ENCODE measurements around the gene NOP14. TPM values are rescaled to one million over a fixed set of nuclear protein-coding genes. Genes with fewer than 3 reads are reported as not detected.
A peak's percentile ranks its signal among the peaks of the same experiment; 100 is the strongest.

Gene NOP14
- total and polyA plus RNA-seq, 9 donors, result 13.6 to 39.7 (median 28.3) TPM

GRCh38 chr4:2964706-2965258 lies 1.6 kb upstream of the NOP14 start:
- intact Hi-C loops (cut with DNase I), result loop anchor here in 1 of 4 donors (5.0 kb wide), 1 partner anchor 1713 kb away; no protein-coding TSS in a partner anchor
- TF ChIP-seq CTCF (IDR thresholded peaks at IDR 0.05) (no peak), POLR2A (IDR thresholded peaks at IDR 0.05) (no peak), EP300 (IDR thresholded peaks at IDR 0.05) (no peak)
- H3K36me3 ChIP-seq, result no peaks in the 10 kb centered on the region
- no peak overlapping the region for H3K4me3 ChIP-seq
- no peaks in the 10 kb centered on the region for H3K27me3 ChIP-seq
- H3K27ac ChIP-seq, result no peak overlapping the region
- H3K9me3 ChIP-seq, result no peaks in the 10 kb centered on the region
- DNase-seq, result no peak
- 30 to 42% (median 37%) methylated on average over 5 of the region's 5 CpGs for WGBS, 3 donors
- H3K4me1 ChIP-seq (ENCODE audit: insufficient read depth), result peaks cover 9% of the 10 kb centered on the region

DNA sequence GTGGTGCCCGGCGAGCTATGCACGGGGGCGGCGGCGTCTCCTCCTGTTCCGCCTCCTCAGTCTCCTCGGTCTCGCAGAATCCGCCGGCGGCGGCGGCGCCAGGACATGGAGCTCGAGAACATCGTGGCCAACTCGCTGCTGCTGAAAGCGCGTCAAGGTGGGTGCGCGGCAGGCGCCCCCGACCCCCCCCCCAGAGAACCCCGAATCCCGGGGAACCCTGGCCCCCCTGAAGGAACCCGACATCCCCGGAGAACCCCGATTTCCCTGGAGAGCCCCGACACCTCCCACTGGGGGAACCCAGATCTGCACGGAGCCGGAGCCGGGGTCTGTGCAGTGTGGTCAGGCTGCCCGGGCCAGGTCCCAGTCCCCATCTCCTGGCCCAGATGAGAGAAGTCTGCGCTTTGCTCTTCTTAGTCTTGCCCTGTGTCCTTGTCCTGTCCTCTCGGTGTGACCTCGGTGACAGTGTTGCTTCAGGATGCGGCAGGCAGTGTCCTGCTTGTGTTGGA lies 813 bp upstream of the NOP14 start:
- 0 to 8% (median 0%) methylated on average over 5 to 38 of the region's 38 CpGs for WGBS, 3 donors
- no peaks in the 10 kb centered on the region for H3K36me3 ChIP-seq
- intact Hi-C loops (cut with DNase I), result loop anchor here in 1 of 4 donors (5.0 kb wide), 1 partner anchor 1713 kb away; no protein-coding TSS in a partner anchor
- no peaks in the 10 kb centered on the region for H3K9me3 ChIP-seq
- peak overlapping the region; percentile 100 for H3K4me3 ChIP-seq
- H3K27ac ChIP-seq, result peak overlapping the region in 1 of 2 donors; percentile 2
- DNase-seq, result peak in 1 of 5 donors; percentile 51
- TF ChIP-seq CTCF (IDR thresholded peaks at IDR 0.05) (no peak), POLR2A (IDR thresholded peaks at IDR 0.05) (no peak), EP300 (IDR thresholded peaks at IDR 0.05) (no peak)
- H3K4me1 ChIP-seq (ENCODE audit: insufficient read depth), result peaks cover 9% of the 10 kb centered on the region
- no peaks in the 10 kb centered on the region for H3K27me3 ChIP-seq

GRCh38 chr4:2962614-2963174 lies 512 bp downstream of the NOP14 start:
- 0 to 1% (median 0%) methylated on average over 36 to 40 of the region's 40 CpGs for WGBS, 3 donors
- no peaks in the 10 kb centered on the region for H3K36me3 ChIP-seq
- H3K27ac ChIP-seq, result peak overlapping the region; percentile 4 to 68
- TF ChIP-seq CTCF (IDR thresholded peaks at IDR 0.05), result no peak
- no peak for TF ChIP-seq EP300 (IDR thresholded peaks at IDR 0.05)
- no peak for TF ChIP-seq POLR2A (IDR thresholded peaks at IDR 0.05)
- no peaks in the 10 kb centered on the region for H3K27me3 ChIP-seq
- H3K9me3 ChIP-seq, result no peaks in the 10 kb centered on the region
- intact Hi-C loops (cut with DNase I), result loop anchor here in 1 of 4 donors (5.0 kb wide), 1 partner anchor 1715 kb away; no protein-coding TSS in a partner anchor
- DNase-seq, result no peak
- H3K4me1 ChIP-seq (ENCODE audit: insufficient read depth), result peaks cover 16% of the 10 kb centered on the region
- peak overlapping the region; percentile 100 for H3K4me3 ChIP-seq

- Histone ChIP-seq H3K36me3 (no peaks in the 10 kb centered on the region), H3K4me1 (ENCODE audit: insufficient read depth) (peaks cover 19% of the 10 kb centered on the region), H3K4me3 (peak overlapping the region; percentile 100), H3K27ac (no peak overlapping the region), H3K9me3 (no peaks in the 10 kb centered on the region), H3K27me3 (no peaks in the 10 kb centered on the region)
- DNase-seq, result no peak
- 30 to 43% (median 32%) methylated on average over 14 of the region's 14 CpGs for whole genome bisulfite sequencing, 3 donors
- TF ChIP-seq EP300 (IDR thresholded peaks at IDR 0.05), result no peak
- no peak for TF ChIP-seq POLR2A (IDR thresholded peaks at IDR 0.05)
- no peak for TF ChIP-seq CTCF (IDR thresholded peaks at IDR 0.05)
- intact Hi-C loops (cut with DNase I), result loop anchor here in 1 of 4 donors (5.0 kb wide), 1 partner anchor 1715 kb away; no protein-coding TSS in a partner anchor
Observed at GRCh38 chr4:2961811-2962441, 1.3 kb downstream of the NOP14 start.
